Activated CD4-positive, alpha-beta T cell treated with anti-CD3 and anti-CD28 coated beads, Interleukin-10, Interleukin-2, amounts not matched to agents 100 ng/mL and 50 ng/mL, durations not matched to agents 16 hours and 8 hours (primary cell): ENCODE measurements around the gene NIN.
"Not testable (repeated sequence)": the region's sequence is repeated elsewhere in the genome, so short reads cannot be mapped to it uniquely, and the experiment has no call there.

ENCODE experiments used
- DNase-seq: peaks from one replicate; pipeline ENCODE4 v3.0.0-alpha.2; 2020

NIN gene

DNA sequence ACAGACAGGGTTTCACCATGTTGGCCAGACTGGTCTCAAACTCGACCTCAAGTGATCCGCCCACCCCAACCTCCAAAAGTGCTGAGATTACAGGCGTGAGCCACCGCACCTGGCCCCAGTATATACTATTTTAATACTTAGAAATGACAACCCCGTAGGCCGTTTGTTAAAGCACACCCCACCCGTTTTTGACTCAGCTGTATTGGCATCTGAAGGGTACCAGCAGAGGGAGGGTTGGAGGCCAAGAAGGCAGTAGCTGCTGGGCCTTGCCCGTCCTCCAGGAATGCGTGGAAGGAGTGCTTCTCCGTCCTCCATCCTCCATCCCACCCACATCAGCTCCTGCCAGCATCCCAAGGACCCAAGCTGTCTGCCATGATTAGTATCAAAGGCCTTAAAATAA lies 6.3 kb upstream of the NIN start:
- DNase-seq, result no peak

DNA sequence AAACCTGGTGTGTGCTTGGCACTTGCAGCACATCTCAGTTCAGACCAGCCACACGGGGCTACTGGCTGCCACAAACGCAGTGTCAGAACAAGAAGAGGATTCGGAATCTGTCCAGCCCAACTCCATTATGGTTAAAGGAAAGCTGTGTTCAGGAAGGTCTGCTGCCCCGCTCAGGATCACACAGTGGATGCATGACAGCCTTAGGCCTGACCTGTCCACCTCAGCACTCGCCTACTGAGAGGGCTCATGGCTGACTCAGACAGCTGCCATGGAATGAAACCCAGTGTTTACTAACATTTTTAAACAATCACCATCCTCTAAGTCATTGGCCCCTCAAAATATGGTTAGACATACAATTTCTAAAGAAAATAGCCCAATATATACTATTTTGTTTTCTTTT lies 5.6 kb upstream of the NIN start:
- DNase-seq, result no peak

- DNase-seq, result peak; percentile 37
Measured at GRCh38 chr14:50835280-50835679, 4.3 kb upstream of the NIN start.

GRCh38 chr14:50834802-50835276 lies 3.9 kb upstream of the NIN start:
- no peak for DNase-seq

DNA sequence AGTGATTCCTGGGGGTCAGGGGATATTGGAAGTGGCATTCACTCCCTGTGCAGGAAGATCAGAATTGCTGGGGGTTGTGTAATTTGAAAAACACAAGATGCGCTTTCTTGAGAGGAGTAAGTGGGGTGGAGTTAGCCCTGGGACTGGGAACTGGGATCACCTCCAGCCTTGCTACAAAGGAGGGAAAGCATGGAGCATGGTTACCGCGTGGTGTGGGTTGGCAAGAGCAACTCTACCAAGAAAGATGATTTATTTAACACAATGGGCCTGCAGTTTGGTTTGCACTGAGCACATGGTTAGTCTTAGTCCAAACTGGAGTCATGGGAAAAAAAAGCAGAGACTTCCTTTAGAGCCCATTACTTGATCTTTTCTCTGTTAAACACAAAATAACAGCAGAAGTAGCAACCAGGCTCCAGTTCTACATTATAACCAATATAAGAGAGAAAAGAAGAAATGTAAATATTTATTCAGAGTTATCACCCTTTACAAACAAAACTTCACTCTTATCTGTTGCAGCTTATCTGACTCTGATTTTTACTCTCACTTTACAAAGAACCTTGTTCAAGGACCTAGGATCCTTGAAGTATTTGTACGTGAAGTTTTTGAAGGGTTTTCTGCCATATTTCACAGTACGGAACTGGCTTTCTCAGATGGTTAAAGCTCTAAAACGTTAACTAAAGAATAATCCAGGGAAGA lies 2.1 kb upstream of the NIN start:
- DNase-seq, result no peak

DNA sequence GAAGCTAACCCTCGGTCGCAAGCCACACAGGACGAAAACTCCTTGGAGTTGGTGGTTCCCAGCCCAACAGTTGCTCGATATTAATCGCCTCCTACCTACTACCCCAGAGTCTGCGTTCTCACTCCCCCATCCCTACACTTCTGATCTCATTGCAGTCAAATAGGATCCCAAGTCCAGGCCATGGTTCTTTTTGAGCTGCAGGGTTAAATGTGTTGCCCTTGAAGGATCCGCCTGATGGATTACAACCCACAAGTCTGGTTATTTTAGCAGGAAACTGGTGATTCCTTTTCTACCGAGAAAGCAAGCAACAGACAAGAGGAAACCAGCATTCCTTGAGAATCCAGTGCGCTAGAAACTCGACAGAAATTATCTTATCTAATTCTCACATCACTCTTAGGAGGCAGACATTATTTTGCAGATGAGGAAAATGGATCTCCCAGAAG lies 785 bp upstream of the NIN start:
- DNase-seq, result peak; percentile 14

GRCh38 chr14:50830044-50830931 lies 674 bp downstream of the NIN start:
- DNase-seq, result peak; percentile 69

GRCh38 chr14:50829489-50830043 lies 1.4 kb downstream of the NIN start:
- no peak for DNase-seq

- no peak for DNase-seq
Measured at GRCh38 chr14:50828721-50829488, 2.1 kb downstream of the NIN start.

- DNase-seq, result no peak
Measured at GRCh38 chr14:50826681-50827080, 4.3 kb downstream of the NIN start.

DNA sequence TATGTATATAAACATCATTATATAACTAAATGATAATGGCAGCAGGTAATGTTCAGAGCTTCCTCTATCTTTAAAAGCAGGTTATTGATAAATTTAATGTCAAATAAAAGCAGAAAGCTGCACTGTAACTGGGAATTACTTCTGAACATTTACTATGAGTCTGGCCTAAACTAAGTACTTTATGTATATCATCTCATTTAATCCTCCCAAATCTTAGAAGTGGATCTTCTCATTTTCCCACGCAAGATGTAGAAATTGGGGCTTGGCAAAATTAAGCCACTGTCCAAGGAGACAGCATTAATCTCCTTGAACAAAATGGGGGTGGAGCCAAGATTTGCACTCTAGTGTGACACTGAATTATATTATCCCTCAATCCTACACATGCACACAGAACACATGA lies 5.7 kb downstream of the NIN start:
- DNase-seq, result no peak

DNA sequence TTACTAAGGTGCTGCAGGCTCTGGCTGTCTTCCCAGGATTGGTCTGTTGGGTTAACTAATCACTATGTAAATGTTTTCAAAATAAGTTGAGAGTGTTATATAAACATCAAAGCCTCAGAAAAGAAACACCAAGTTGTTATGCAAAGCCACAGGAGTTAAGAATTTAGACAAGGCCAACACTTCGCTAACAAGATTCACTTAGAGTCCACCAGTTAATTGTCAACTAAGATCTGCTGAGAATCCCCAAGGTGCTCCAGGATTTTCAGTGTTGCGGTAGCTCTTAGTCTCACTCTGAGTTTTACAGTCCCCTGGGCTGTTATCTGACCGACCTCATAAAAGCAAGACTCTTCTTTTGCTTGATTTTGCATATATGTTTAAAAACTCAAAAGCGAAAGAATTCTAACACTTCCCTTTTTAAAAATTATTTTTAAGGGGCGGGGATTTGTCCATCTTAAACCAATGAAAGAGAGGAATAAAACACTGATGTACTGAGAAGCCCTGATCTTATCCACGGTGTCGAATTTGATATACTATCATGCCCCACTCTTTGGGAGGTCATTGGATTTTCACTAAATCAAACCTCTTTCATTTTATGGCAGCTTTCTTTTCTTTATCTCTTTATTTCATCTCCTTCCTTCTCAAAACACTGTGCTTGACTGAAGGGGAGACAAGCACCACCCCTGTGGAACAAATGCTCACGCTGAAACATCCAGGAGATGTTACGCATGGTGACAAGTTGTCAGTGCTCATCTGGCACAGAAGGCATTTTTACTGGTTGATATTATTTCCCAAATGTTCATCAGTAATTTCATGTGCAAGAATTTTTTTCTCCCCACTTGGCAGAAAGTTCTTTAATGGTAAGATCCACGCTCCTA lies 7.0 kb downstream of the NIN start:
- no peak for DNase-seq

DNA sequence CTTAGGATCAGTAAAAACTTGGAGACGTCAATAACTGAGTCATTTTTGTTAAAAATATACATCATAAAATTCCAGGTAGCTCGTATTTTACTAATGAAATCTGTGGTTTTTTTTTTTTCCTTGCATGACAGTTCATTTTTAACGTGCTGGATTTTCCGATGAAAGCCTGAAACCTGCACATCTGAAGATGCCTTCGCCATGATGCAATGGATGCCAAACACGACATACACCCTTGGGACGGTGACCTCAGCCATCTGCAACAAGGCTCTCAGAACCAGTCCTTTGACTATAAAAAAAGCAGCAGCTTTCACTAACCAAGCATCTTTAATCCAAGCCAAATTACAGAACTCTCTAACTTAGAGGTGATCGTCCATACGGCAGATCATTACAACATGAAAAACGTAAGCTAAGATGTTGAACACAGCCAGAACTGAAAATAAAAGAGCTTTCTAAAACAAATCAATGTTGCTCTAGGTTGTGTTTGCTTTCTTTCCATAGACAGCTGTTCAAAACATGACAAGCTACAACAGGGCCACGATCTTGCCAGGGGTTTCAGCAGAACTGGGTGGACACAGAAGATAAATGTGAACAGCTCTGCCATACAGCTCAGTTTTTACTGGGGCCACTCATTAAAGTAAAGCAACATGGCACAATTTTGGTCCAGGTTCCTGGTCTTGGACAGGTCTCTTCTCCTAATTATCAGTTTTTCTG lies 7.8 kb downstream of the NIN start:
- DNase-seq, result no peak

DNA sequence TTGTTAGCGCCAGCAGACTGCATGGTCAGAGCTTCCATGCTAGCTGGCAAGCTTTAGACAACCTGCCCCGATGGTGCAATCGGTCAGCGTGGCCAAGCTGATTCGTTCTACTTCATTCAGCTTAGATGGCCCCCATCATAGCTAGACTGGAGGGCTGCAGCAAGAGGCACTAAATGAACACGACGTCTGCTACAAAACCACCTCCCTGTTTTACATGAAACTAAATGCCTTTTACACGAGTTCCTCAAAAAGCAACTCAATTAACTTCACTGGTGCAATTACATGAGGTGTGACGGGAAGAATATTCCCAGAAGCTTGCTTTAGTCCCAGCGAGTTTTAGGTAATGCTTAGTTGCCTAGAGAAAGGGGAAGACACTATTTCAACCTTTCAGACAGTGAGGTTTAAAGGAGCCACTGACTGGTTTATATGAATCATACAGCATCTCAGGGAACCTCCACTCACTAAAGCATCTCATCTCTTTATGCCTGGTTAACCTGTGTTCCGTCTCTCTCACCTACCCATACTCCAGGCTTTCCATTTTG lies 8.4 kb downstream of the NIN start:
- peak; percentile 31 for DNase-seq

- peak; percentile 69 for DNase-seq
Measured at GRCh38 chr14:50821510-50822464, 9.2 kb downstream of the NIN start.

- DNase-seq, result no peak
Measured at GRCh38 chr14:50820786-50821509, 10.0 kb downstream of the NIN start.

DNA sequence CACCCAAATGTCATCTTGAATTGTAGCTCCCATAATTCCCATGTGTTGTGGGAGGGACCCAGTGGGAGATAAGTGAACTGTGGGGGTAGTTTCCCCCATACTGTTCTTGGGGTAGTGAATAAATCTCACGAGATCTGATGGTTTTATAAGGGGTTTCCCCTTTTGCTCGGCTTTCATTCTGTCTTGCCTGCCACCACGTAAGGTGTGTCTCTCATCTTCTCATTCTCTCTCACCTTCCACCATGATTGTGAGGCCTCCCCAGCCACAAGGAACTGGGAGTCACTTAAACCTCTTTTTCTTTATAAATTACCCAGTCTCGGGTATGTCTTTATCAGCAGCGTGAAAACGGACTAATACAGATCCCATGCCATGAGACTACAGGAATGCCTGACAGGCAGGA lies 11.7 kb downstream of the NIN start:
- DNase-seq, result peak; percentile 18

DNA sequence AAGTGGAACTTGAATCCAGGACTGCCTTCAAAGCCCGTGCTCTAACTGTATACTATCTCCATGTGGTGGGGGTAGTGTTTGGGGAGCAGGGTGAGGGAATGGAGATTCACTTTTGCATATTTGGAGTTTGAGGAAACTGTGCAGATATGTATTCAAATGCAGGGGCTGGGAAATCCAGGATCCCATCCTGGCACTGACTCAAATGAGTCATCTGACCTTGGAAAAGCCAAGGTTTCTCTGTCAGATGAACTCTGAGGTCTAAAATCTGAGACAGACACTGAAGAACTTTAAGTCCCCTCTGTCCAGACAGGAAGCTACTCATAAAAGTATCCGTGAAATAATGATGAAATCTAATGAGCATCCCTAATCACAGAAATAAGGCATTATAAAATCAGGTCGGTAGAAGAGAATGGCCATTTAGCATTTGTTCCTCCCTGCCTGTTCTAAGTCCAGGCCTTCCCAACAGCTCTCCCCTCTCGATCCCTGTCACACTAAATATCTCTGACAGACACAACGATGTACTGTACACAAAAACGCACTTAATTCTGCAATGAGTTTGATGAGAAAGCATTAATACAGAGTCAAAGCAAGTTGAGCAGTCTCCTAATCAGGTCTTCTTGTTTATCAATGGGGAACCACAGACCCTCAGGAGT lies 14.4 kb downstream of the NIN start:
- no peak for DNase-seq

GRCh38 chr14:50815526-50815925 lies 15.4 kb downstream of the NIN start:
- DNase-seq, result not testable (repeated sequence)
